GM21360 (cell line): ENCODE results near the gene NPB.

Experiments
- ATAC-seq: cut with Tn5 transposase; IDR thresholded peaks from one replicate; pipeline ENCODE4 v1.9.1; 2021; ENCODE audit warnings: mild to moderate bottlenecking, moderate library complexity; ENCODE audit not compliant: unreplicated experiment

Gene NPB

DNA sequence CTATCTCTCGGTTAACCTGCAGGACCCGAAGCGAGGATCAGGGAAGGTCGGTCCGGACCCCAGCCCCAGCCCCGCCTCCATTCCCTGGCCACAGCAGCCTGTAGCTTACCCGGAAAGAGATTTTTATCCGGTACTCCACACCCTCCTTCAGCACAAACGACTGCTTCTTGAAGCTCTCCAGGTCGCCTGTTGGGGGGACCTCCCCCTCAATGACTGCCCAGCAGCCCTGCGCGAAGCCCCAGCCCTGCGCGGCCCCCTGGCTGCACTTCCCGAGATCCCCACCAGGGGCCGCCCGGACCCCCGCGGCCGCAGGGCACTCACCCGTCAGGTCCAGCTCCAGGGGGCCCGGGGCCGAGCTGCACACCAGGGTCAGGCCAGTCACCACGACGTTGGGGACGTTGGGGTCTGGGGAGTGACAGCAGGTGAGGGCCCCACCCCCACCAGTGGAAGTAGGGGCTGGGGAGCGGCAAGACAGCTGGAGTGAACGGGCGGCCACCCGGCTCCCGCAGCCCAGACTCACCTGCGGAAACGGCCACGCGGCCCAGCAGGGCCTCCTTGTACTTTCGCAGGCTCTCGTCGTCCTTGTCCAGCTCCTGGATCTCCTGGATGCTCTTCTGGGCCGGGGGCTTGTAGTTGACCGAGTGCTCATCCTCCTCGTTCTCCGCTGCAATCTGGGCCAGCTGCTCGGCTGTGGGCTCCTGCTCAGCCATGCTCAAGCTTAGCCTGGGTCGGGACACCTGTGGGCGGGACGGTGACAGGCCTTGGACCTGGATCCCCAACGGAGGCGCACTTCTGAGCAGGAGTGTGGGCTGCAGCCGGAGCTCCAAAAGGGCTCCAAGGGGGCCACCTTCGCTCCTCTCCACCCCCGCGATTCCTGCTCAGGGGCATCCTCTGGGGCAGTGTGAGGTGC is 32.6 kb upstream of the NPB start:
- ATAC-seq, result no peak

DNA sequence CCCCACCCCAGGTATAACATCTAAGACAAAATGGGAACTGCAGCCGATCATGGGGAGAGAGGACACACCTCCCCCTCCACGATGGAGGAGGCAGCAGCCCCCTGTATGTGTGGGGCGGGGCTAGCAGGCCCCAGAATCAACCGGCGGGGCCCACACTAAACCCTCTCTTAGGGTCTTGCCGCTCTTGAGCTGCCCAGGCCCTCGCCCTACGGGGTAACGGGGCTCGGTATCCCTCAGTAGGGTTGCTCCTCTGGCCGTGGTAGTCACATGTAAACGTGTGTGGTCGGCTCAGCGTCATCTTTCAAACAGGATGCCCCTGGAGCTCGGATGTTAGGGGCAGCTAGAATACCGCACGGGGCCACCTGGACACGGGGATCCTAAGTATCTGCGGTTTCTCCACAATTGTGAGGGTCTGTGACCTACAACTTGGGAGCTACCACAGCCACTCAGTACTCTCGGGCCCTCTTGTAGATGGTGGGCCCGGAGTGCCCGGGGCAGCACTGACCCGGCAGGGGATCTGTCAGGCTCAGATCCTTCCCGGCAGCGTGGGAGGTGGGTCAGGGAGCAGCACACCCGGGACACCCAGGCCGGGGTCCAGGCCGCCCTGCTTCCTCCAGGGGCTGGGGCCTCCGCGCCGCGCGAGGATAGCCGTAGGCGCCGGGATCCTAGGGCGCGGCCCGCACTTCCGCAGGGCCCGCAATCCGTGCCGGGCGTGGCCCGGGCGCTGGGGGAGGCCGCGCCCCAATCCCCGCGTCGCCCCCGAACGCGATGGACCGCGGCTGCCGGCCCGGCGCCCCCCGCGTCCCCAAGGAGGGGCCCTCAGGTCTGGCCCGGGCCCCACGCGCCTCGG is 31.7 kb upstream of the NPB start:
- no peak for ATAC-seq

DNA sequence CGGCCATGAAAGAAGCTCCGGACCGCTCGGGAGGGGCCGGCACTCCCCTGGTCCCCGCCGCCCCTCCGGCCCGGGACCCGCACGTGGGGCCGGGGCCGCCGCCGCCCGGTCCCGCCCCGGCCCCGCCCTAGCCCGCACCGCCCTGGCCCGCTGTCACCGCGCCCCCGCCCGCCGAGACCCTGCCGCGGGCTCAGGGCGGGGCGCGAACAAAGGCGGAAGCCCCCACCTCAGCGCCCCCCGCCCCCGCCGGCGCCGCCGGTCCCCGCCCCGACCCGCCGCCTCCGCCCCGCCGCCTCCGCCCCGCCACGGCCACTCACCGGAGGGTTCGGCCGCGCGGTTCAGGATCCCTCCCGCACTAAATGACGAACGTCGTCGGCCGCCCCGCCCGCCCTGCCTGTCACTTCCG is 31.1 kb upstream of the NPB start, which contains the start of gene ARHGDIA:
Gene ARHGDIA (minus strand): TSS at position 357 of the 406 bp plus-strand sequence. CDS start 1,407 bp downstream, outside the sequence.
- no peak for ATAC-seq

DNA sequence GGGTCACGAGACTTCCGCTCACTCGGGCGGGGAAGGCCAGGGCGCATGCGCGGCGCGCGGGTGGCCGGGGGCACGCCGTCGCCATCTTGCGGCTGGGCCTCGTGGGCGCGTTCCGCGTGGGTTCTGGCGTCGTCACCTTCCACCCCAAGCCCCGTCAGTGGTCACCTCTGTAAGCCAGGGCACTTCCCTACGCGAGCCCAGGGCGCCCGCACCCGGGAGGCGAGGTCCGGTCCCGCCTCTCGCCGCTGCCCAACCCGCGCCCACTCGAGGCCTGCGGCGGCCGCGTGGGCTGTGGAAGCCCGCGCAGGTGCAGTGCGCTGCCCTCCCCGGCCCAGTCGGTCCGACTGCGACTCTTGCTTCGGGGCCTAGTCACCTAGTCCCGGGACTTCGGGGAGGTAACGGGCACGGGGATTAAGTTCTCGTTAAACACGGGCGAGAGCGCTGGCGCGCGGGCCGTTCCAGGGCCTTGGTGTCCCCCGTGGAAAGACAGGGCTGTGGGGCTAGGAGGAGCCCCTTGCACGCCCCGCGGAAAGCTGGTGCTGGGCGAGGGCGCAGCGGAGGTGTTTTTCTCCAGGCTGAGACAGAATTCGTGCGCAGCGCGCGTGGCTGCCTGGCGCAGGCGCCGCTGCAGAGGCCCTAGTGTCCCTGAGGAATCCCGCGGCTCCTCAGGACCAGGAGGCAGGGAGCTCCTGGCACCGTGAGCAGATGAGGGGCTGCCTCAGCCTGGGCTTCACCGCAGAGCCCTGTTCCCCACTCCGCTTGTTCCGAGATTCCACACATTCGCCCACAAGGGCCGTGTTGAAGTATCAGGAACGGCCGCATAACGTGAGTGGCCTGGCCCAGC is 30.4 kb upstream of the NPB start:
- no peak for ATAC-seq

DNA sequence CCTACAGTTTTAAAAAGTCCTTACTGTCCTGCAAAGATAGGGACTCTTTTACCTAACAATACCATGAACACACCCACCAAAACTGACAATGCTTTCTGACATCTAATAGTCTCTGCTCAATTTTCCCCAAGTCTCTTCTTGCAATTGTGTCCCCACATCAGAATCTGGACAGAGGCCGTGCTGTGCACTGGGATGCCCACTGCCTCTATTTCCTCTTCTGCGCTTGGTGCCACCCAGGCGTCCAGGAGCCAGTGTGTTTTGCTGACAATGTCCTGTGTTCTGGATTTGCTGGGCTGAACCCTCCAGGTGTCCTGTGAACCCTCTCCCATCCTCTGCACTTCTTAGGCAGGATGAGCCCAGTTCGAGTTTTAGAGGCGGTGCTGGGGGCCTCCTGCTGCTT is 24.5 kb upstream of the NPB start:
- no peak for ATAC-seq

DNA sequence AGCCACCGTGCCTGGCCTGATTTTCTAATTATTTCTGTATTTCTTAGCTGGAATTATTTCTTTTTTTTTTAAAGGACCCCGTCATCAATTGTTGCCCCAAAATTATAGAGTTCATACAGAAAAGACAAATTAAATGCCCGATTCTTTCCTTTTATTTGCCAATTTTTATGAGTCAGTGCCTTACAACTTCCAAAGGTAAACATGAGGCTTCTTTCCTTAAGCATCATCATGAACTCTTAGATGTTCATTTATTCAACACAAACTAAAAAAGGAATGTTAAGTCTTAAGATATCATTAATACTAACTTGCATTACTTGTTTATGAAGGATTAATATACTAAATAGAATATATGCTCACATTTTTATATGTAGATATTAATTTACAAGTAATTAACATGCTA is 23.7 kb upstream of the NPB start:
- no peak for ATAC-seq

DNA sequence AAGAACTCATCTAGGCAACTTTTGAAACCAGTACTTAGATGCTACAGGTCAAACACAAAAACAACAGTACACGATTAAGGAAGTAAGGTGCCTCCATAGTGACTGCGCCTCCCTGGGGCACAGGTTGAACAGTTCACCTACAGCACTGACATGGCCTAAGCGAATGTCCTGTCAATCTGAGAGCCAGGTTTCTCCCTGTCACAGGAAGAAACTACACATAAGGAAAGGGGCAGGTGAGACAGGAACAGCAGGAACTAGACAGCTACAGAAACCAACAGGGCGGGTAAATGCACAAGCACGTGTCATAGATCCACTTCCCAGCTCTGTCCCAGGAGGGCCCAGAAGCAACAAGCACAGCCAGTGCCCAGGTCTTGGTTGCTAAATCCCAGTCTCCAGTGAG is 22.9 kb upstream of the NPB start:
- no peak for ATAC-seq

DNA sequence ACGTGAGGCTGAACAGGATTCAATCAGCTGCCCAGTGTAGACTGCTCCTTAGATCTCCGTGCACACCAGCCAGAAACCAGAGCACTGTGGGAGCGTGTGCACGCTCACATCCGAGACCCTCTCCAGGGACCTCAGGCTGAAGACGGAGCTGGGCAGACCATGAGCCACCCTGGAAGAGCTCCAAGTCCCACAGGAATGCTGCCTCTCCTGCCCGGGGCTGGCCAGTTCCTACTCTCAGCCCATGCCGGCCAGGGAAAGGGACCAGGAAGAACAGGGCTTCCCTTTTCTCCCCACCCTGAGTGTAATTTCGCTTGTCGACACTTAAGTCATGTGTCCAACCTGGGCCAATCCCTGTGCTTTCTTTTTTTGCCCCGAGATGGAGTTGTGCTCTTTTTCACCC is 17.5 kb upstream of the NPB start:
- ATAC-seq, result no peak

DNA sequence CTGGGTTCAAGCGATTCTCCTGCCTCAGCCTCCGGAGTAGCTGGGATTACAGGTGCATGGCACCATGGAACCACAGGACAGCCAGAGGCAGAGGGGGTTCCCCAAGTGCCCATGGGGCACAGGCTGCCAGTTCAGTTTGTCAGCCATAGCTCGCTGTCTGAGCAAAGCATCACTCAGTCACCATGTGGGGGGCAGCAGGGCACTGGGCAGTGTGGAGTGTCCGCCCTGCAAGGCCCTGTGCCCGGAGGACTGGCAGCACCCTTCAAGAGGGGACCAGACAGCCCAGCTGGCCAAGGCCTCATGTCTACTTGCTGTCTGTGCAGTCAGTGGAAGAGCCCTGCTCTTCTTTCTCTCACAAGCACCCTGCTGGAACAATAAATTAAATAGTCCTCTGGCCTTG is 17.1 kb upstream of the NPB start:
- no peak for ATAC-seq

DNA sequence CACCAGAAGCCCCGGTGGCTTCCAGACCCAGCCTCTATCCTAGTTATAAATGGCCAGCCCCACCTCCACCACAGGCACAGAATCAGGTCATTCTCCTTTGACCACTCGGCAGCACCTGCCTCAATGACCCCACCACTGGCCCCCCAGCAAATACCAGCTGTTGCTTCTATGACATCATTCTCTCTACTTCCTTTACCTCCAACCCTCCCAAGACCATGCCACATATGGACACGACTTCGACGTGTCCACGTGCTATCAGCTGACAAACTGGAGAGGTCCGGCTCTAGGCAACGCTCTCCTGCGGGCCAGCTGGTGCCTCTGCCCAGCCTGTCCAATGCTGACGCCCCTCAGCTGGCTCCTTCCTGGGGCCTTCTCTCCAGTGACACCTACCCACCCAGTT is 16.6 kb upstream of the NPB start:
- no peak for ATAC-seq

DNA sequence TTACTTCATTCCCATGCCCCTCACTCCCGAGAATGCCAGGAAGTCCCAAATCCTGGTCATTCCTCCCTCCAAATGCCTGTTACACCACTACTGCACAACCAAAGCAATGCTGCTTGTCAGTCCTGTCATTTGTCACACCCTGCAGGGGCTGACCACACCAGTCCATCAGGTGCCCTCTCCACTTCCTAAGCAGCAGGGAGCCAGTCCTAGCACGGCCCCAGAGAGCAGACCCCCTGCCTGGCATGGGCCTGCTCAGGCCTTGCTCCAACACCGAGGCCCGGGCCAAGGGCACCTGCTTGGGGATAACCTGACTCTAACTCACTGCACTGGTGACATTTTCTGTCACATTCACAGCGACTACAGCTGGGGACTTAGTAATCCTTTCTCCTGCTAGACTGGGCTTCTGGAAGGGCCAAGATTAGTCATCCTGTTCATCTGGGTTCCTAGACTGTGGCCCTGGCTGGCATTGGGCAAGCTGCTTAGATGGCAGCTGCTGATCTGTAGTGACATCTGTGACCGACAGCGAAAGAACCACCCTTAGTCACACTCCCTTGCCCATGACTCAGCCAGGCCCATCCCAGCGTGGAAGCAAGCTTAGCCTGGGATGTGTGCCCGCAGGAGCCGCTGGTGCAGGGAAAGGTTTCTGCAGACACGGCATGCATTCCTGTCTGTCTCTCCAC is 16.0 kb upstream of the NPB start:
- no peak for ATAC-seq

DNA sequence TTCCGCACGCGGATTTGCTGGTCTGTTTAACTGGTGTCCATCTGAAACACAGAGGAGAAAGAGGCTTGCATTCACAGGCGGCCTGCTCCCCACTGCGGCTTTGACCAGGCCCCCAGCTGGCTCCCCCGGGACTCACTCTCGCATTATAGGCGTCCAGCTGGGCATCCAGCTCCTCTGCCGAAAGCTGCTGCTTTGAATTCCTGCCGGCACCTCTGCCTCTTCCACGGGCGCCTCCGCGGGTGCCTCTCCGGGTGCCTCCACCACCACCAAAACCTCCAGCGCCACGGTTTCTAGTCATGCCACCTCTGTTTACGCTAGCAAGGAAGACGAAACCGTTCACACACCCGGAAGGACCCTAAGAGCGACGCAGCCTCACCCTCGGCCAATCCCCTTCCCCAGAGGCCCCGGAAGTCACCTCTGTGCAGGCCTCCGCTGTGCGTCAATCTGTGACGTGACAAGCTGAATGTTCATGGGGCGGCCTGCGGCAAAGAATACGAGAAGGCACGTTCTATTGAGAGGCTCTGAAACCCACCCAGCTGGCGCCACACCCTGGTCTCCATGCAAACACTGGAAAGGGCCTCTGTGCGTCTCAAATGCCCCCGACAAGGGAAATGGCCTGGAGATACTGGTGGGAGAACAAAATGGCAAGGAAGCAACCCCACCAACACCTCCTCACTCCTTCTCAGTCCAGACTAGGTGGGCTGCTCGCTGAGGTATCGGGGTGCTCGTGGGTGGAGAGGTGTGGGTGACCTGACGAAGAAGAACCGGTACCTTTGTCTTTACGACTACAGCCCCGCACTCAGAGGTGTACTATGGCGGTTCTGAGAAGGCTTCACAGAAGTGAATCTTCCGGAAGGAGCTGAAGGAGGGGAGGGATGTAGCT is 13.7 kb upstream of the NPB start:
- no peak for ATAC-seq

DNA sequence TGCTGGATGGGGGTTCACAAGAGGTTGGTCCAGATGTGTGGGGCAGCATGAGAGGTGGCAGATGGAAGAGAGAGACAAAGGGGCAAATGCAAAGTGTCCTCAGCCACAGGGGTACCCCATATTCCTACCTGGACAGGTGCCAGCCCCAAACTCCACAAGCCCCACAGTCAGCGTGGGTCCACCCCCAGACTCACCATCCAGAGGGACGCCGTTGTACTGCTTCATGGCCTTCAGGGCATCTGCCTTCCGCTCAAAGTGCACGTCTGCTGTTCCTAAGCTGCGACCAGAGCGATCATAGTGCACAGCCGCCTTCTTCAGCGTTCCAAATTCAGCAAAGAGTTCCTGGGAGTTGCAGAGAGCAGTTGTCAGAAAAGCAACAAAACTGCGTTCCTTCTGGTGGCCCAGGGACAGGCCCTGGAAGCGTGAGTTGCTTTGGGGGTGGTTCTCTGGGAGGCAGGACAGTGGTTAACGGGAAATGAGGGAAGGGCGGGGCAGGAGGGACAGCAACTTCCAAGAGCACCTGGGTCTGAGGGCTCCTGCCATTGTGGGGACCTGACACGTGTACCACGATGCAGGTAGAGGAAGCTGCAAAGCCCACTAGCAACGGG is 12.9 kb upstream of the NPB start:
- no peak for ATAC-seq

DNA sequence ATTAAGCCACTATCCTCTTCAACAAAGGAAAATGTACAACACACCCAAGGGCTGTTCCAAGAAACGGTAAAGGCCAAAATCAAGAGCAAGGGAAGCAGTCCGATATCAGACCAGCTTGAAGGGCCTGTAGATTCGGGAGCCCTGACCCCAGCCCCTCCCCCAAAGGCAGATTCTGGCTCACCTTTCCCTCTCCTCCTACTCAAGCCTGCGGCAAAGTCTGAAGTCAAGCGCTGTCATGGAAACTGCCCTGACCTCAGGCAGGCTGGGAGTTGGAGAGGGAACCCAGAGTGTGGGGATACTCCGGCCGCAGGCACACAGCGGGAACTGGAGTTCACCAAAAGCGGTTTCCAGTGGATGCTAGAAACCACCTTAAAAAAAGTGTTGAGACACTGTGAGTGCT is 12.4 kb upstream of the NPB start:
- no peak for ATAC-seq

DNA sequence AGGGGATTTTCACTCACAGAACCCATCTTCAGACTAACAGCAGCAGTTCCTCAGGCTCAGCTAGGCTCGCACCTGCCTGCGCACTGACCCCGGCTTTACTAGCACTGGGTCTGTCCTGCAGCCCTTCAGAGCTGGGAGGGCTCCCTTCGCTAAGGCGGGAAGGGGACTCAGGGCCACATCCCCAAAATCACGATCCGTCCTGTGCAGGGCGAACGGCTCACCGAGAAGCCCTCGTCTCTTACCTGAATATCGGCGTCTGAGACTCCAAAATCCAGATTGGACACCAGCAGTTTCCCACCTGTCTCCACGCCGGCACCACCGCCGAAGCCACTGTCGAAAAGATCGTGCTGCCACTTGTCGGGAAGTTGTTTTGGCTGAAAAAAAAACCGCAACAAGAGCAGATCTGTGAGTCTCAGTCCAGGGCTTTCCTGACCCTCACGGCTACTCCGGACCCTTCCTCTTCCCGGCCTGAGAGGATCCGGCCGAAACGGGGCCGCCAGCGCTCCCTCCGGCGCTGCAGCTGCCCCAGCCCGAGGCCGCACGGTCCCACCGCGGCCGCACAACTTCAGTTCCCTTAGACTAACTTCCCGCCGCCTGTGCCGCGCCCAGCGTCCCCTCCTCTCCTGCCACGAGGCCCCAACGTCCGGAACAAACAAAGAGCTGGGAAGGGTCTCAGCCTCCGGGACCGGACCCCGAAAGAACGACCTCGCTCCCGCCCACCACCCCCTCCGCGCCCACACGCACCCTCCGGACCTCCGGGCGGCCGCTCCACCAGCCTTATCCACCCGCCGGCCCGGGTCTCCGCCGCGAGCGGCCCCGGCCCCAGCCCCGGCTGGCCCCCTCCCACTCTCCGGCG is 11.4 kb upstream of the NPB start:
- ATAC-seq, result peak; percentile 17

DNA sequence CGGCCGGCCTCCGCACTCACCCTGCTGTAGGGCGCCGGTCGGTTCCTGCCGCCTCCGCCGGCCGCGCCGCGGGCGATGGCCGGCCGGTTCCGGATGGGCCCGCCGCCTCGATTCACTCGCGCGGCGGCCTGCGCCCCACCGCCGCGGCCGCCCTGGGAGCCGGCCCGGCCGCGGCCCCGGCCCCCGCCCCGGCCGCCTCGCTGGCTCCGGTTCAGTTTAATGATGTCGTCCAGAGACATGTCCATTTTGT is 10.8 kb upstream of the NPB start:
- ATAC-seq, result peak; percentile 18

DNA sequence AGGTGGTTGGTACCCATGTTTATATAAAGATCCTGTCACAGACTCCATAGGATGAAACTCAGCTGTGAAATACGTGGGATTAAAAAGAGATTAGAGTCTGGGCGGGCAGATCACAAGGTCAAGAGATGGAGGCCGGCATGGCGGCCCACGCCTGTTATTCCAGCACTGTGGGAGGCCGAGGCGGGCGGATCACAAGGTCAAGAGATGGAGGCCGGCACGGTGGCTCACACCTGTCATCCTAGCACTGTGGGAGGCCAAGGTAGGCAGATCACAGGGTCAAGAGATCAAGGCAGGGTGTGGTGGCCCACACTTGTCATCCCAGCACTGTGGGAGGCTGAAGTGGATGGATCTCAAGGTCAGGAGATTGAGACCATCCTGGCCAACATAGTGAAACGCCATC is 6.6 kb upstream of the NPB start:
- ATAC-seq, result no peak

DNA sequence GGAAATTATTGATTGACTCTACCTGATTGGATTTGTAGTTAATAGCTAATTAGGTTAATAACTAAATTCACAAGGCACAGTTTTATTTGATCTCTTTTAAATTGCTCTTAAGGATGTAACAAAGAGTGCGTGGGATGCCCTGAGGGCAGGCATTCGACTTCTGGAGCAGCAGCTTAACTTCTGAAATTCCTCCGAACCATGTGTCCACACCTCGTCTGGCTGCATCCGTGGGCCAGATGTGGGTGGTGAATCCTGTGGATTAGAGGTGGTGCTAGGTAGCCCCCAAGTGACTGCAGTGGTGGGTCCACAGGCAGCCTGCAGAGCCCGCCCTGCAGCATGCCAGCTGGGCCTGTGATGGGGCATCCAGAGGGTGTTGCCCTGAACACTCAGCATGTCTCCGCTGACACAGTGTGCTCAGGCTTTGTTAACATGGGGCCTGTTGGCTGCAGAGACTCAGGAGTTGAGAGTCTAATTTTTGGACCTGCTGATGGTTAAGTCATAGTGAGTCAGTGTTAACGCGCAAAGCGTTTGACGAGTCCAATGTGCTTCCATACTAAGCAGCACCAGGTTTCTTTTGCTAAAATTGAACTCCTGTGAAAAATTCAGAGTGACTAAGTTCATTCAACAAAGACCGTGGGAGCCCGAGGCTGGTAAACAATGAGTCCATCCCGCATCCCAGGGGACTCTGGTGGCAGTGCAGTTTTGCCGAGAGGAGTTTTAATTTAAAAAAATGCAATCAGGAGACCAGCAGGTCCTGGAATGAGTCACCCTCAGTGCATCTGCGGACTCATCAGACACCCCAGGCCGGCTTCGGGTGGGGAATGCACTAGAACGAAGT is 3.8 kb upstream of the NPB start:
- ATAC-seq, result no peak
